Renal cortex interstitium (tissue), 11 donors: ENCODE data around the gene CEP72. TPM values are rescaled to one million over a fixed set of nuclear protein-coding genes. Genes with fewer than 3 reads are reported as not detected.
"Not testable (repeated sequence)": the region's sequence is repeated elsewhere in the genome, so short reads cannot be mapped to it uniquely, and the experiment has no call there.

Experiments
- DNase-seq, 11 donors: peaks; one replicate each; pipeline ENCODE4 v3.0.0-alpha.2; 2013; ENCODE audit warnings: low read depth in 9 of 11, low spot score in 4 of 11; ENCODE audit errors: extremely low read depth in 1 of 11
- polyA plus RNA-seq, 3 donors: library from polyadenylated mRNA; unstranded; fragments of 120-200 nt; gene quantifications; one replicate each; pipeline ENCODE4 v1.2.1, GENCODE V29; 2013; ENCODE audit not compliant: insufficient read length in 3 of 3

CEP72 gene
- polyA plus RNA-seq, 3 donors = 8.7 to 10.8 (median 10.3) TPM

DNA sequence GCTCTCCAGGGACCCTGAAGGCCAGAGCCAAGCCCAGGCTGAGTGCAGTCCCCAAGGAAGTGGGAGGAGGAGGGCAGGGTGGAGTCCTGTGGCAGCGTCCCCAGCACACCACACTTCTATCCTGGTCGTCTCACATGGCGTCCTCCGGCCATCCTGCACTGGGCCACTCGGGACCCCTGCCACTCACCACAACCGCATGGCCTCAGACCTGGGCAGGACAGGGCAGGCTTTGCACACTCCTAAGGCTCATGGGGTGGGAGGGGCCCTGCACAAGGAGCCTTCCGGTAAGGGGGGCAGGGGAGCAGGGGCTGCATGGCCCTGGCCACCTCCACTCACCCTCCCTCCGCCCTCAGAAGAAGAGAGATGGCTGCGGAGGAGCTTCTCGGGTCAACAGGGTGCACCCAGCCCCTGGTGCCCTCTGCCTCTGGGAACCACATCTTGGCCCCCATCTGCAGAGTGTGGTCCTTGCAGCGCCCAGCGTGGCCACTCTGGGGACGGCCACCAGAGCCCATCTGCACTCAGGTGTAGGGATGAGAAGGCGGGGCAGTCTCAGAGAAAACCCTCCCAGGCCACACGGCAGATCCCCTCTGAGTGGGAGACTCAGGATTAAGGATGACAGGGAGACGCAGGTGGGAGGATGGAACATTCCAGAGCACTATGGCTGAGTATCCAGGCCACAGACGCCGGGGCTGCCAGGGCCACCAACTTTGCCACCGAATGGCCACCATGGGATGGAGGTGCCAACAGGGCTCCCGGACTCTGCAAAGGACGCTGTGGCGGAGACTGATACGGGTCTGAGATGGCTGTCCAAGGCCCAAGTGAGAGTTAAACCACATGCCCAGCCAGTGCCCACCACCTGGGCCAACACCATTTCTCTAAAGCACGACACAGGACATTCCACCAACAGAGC lies 73.4 kb downstream of the CEP72 start:
- DNase-seq = no peak

DNA sequence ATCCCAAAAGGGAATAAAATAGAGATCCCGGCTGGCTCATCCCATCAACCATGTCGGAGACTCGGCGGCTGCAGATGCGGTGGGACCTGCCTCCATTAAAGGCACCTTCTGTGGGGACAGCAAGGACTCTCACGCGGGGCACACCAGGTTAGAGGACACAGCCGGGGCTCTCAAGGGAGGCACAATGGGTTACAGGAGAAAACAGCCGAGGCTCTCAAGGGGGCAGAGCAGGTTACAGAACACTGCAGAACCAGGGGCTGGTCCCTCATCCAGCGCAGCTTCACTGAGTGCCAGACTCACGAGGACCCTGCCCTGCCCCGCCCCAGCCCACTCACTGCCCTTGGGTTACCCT lies 74.0 kb downstream of the CEP72 start:
- DNase-seq = not testable (repeated sequence)

DNA sequence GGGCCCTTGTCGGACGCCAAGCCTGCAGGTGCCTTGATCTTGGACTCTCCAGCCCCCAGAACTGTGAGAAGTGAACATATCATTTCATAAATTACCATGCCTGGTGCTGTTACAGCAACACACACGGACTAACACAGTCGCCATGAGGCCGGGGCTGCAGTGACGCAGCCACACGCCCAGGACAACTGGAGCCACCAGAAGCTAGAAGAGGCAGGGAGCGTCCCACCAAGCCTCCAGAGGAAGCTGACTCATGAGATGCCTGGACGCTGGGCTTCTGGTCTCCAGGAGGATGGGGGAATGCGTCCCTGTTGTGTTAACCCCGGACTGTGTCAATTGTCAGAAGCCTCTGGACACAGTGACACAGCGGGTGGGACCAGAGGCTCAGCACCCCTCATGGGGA lies 74.8 kb downstream of the CEP72 start:
- not testable (repeated sequence) for DNase-seq

DNA sequence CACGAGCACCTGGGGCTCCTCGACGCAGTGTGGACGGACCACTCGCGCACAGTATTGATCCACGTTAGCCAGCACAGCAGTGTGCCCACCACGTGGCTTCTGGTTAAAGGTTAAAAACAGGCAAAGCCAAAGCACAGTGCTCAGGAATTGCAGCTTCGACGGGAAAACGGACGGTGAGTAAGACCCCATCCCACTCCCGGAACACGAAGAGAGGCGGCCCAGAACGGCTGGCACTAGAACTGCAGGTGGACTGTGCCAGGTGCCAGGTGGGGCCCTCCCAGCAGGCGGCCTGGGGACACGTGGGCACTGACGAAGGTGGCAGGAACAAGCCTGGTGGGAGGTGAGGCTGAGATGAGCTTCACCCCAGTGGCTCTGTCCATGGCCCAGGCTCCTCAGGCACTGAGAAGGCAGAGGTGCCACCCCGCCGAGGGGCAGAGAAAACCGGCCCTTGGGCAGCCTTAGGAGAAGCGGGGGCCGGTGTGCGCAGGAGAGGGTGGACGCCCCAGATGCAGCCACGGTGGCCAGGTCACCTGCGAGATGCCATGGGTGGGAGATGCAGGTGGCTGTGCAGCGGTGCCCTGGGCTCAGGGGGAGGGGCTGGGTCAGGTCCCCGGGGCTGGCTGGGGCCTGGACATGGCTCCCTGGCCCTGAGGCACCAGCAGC lies 76.3 kb downstream of the CEP72 start:
- not testable (repeated sequence) for DNase-seq

DNA sequence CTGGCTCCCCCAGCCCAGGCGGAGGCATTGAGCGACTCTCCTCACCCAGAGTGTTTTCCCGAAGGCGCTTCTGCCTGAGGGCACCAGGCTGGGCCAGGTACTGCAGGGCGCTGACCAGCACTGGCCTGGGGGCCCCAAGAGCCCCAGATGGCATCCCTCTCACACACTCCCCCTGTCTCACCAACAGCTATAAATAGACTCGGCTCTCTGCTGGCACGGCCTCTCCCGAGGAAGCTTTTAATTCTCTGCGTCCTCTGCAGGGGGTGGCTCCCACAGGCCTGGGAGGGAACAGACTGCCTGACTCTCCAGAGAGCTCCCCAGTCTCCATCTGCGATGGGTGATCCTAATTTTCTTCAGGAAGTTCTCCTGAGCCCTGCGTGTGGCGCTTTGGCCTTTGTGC lies 78.2 kb downstream of the CEP72 start:
- DNase-seq = not testable (repeated sequence)

DNA sequence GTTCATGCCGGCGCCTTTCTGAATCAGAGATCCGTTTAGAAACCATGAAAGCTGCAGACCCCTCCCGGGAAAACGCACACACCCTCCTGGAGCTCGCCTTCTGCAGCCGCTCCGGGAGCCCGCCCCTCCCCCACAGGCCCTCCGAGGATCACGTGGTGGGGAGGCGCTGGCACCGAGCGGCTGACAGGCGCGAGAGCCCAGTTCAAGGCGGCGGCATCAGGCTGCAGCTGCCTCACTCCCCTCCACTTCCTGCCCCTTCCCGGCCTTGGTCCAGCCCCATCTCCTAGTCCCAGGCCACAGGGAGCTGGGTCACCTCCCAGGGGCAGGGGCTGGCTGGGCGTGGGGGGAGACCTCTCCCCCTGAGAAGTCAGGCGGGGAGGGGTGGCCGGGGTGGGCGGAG lies 78.9 kb downstream of the CEP72 start:
- DNase-seq = not testable (repeated sequence)

DNA sequence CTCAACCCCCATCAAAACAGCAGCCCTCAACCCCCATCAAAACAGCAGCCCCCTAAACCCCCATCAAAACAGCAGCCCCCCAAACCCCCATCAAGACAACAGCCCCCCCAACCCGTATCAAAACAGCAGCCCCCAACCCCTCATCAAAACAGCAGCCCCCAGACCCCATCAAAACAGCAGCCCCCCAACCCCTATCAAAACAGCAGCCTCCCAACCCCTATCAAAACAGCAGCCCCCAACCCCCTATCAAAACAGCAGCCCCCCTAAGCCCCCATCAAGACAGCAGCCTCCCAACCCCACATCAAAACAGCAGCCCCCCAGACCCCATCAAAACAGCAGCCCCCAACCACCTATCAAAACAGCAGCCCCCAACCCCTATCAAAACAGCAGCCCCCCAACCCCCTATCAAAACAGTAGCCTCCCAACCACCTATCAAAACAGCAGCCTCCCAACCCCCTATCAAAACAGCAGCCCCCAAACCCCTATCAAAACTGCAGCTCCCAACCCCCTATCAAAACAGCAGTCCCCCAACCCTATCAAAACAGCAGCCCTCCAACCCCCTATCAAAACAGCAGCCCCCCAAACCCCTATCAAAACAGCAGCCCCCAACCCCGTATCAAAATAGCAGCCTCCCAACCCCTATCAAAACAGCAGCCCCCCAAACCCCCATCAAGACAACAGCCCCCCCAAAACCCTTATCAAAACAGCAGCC lies 79.8 kb downstream of the CEP72 start:
- no peak for DNase-seq

DNA sequence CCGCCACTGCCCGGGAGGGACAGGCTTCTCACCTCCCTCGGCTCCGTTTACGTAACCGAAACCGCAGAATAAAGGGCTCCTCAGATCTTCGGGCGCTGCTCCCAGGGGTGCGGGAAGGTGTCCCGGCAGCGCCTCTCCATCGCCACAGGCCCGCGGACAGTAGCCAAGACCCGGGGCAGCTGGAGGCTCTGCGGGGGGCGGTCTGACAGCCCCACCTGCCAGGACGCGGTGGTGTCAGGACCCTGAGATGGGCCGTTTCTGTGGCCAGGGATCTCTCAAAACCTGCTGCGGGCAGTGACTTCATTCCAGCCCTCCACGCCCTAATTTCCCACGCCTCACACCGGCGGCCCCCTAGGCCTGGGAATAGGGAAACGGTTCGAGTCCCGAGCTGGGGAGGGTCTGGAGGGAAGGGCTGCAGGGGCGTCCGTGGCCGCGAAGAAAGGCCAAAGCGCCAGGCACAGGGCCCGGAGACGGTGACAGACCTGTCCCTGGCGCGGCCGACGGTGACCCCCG lies 80.4 kb downstream of the CEP72 start:
- not testable (repeated sequence) for DNase-seq

DNA sequence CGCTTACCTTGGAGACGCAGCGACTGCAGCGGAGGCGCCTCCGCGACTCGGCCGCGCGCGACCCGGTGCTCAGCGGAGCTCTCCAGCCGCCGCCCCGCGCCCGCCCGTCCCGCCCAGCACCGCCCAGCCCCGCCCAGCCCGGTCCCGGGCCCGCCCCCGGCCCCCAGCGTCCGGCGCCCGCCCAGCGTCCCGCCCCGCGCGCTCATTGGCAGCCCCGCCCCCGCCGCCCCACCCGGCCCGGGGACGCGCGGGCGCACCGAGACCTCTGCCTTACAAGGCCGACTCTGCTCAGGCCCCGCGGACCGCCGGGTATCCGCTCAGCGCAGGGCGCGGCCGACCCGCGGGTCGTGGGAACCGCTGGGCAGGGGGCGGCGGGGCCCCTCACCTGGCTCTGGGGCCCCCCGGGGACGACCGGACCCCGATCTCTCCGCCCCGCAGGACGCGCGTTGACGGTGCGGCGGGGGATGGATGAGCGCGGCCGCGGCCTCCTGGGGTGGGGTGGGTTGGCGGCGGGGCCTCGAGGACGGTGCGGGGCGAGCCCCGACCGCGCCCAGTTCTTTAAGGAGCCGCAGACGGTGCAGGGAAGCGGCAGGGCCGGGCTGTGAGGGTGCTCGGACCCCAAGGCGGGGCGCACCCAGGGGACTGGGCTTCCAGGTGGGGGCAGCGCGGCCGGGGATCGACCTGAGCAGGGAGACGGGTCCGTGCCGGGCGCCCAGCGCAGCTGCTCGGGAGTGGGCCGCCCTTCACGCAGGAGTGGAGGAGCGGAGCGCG lies 81.3 kb downstream of the CEP72 start, which contains the start of gene TPPP:
Gene TPPP (minus strand): TSS at position 82 of the 771 bp plus-strand sequence. CDS start 15,292 bp downstream, outside the sequence.
- DNase-seq = peak in 8 of 11 donors; percentile 35 to 80 (median 64)

DNA sequence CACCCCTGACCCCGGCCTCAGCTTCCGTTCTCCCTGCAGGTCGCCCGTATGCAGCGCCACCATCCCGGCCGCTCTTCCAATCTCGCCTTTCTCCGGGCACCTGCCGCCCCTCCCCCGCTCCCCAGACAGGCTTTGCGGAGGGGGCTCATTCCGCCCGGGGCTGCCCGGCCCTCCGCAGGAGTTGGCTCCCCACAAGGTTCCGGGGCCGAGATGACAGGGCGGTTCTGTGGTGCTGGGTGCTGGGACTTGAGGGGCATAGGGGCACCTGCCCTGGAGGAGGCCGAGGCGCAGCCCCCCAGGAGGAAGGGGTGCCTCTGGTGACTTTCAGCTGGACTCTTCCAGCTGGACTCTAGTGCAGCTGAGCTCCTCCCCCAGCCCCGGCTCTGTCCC lies 81.9 kb downstream of the CEP72 start:
- not testable (repeated sequence) for DNase-seq

DNA sequence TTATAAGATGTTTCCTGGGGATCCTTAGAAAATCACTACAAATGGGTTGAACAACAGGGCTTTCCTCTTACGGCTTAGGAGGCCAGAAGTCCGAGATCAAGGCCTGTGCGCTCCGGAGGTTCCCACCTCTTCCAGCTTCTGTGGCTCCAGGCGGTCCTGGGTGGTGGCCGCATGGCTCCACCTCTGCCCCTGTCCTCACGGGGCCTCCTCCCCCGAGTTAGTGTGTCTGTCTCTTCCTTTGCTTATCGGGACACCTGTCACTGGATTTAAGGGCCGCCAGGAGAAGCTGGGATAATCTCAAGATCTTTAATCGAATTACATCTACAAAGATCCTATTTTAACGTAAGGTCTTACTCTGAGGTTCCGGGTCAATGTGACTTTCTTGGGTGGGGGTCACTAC lies 83.3 kb downstream of the CEP72 start:
- DNase-seq = not testable (repeated sequence)

DNA sequence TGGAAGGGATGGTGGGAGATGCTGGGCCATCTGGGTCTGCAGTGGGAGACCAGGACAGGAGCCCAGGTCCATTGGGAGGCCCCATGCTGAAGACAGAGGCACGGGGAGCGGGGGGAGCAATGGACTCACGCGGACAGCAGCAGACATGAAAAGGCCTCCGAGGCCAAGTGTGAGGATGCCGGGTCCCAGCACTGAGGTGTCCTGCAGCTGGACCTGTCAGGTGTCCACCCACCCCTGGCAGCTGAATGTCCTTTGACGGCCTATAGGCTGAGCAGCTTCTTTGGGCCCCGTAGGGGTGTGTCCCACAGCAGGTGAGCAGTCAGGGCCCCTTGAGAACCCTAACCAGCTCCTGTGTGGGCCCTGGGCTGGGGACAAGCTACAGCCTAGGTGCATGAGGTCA lies 84.1 kb downstream of the CEP72 start:
- DNase-seq = not testable (repeated sequence)

DNA sequence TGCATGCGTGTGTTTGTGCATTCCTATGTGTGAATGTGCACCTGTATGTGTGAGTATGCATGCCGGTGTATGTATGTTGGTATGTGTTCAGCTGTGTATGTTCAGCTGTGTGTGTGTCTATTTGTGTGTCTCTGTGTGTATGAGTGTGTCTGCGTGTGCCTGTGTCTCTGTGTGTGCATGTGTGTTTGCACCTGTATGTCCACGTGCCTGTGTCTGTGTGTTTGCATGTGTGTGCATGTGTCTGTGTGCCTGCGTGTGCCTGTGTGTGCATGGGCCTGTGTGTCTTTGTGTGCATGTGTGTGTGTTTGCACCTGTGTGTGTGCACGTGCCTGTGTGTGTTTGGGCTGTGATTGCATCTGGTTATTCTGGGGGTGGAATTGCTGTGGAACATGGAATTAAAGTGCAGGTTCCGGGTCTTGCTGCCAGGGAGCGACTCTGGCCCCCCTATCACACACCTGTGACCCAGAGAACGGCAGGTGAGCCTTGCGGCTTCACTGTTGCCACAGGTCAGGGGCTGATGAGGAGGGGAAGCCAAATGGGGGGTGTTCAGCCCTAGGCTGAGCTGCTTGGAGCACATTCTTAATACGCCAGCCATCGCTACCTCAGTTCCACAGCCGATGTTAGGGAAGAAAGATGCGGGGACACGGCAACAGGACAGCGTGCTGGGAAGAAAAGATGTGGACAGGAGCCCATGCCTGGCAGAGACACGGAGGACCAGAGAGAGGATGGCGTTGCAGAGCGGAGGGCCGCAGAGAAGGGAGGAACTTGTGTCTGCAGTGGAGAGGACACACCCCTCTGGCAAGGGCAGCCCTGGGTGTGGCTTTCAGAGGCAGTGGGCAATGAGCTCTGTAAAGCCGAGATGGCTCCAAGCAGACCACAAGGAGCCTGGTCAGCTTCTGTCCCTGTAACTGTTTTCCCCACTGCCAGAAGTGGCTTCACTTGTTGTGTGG lies 84.9 kb downstream of the CEP72 start:
- not testable (repeated sequence) for DNase-seq

Other genes with a start within 250 kb of the CEP72 start
- gene EXOC3, start 169.2 kb upstream of the CEP72 start, polyA plus RNA-seq = 10 to 100 TPM; 47.2 to 74.3 (median 58.4) TPM
- 10 to 100 TPM; 42.2 to 47.4 (median 42.9) TPM for gene SLC9A3, start 87.9 kb upstream of the CEP72 start, polyA plus RNA-seq
- gene TPPP, start 81.0 kb downstream of the CEP72 start, polyA plus RNA-seq = 1 to 10 TPM; 3.5 to 8.4 (median 3.9) TPM
- 1 to 10 TPM; 8.2 to 9.0 (median 8.6) TPM for gene ZDHHC11B, start 172.4 kb downstream of the CEP72 start, polyA plus RNA-seq
- 10 to 100 TPM in 2 of 3 donors, 1 to 10 TPM in 1; 4.8 to 11.8 (median 10.1) TPM for gene ZDHHC11, start 238.6 kb downstream of the CEP72 start, polyA plus RNA-seq